A549 (cell line): ENCODE measurements around the gene C17orf78.

Experiments used
- CTCF ChIP-seq: fragments of >200 bp; sonication (Bioruptor Twin); formaldehyde crosslinking; IDR thresholded peaks from 3 replicates; pipeline ENCODE4 v1.5.1; 2016
- EP300 ChIP-seq, 2 experiments: fragments of >200 bp; sonication (Bioruptor Twin); formaldehyde crosslinking; IDR thresholded peaks; 2 replicates in 1 of 2; 3 replicates in 1 of 2; pipeline ENCODE4 v1.6.1; 2016 to 2017
- GATA3 ChIP-seq: IDR thresholded peaks from 2 replicates; pipeline ENCODE4 v1.6.1; 2012; ENCODE audit warnings: borderline replicate concordance
- KDM1A ChIP-seq: fragments of 200-600 bp; sonication (generic); IDR thresholded peaks from 2 replicates; pipeline ENCODE4 v1.6.1; 2016; ENCODE audit warnings: low read depth, mild to moderate bottlenecking
- POLR2A ChIP-seq: IDR thresholded peaks from 2 replicates; pipeline ENCODE4 v1.6.1; 2012; ENCODE audit warnings: mild to moderate bottlenecking, low read length
- POLR2AphosphoS2 ChIP-seq: conservative IDR thresholded peaks from 2 replicates; pipeline ENCODE4 v1.6.1; 2012; ENCODE audit warnings: low read length, improper control_type of control experiment, inconsistent platforms
- USF2 ChIP-seq: fragments of 450-650 bp; IDR thresholded peaks from 2 replicates; pipeline ENCODE4 v1.6.1; 2014; ENCODE audit warnings: antibody characterized with exemption

- TF ChIP-seq CTCF (no peak), GATA3 (peak; percentile 44), POLR2AphosphoS2 (no peak), KDM1A (no peak), POLR2A (no peak), EP300 (IDR thresholded peaks at IDR 0.05) (no peak), USF2 (no peak)
These were observed 47.3 kb downstream of the C17orf78 start for GRCh38 chr17:37422971-37423625.
